Erythroblast (primary cell): ENCODE measurements around the gene ORC1.

Source experiments
- GATA1 ChIP-seq: IDR thresholded peaks from 2 replicates; pipeline ENCODE4 v1.6.1; 2011; ENCODE audit warnings: low read depth, mild to moderate bottlenecking, control low read depth, low read length, moderate library complexity
- POLR2A ChIP-seq: IDR thresholded peaks from 2 replicates; pipeline ENCODE4 v1.6.1; 2011; ENCODE audit warnings: mild to moderate bottlenecking, low read length

DNA sequence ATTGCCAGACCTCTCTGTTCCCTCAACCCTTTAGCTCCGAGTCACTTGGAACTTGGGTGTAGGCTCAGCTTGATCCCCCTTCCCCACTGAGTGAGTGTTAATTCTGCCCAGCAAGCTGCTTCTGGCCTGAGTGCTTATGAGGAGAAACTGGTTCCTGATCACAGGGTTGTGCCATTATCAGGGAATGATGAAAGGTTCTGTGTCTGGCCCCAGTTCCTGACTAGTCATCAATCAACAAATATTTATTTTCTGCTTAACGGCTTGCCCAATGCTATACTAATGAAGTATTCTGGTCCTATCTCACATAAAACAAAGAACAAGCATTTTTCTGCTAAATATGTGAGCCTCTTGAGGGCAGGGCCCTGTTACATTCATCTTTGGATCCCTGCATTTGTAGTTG lies 59.0 kb downstream of the ORC1 start:
- TF ChIP-seq POLR2A (no peak), GATA1 (no peak)
